GM18951 (cell line): ENCODE measurements around the gene EWSR1.

Source experiments
- POLR2A ChIP-seq: IDR thresholded peaks from 4 replicates; pipeline ENCODE4 v1.6.1; 2011; ENCODE audit warnings: mild to moderate bottlenecking; ENCODE audit not compliant: insufficient read length, insufficient read depth; ENCODE audit errors: extremely low read depth
- in situ Hi-C: fragments of 300-500 bp; cut with MboI; formaldehyde crosslinking; loops from one replicate; pipeline ENCODE4 v1.12.0; 2022; ENCODE audit warnings: low sequenced_read_pairs, mixed read lengths, inconsistent platforms; ENCODE audit not compliant: unreplicated experiment

The EWSR1 gene

GRCh38 chr22:29308791-29309262 lies 40.8 kb downstream of the EWSR1 start:
- in situ Hi-C loops: no loop called here
- TF ChIP-seq POLR2A: no peak

GRCh38 chr22:29309332-29310064 lies 41.4 kb downstream of the EWSR1 start:
- TF ChIP-seq POLR2A: no peak
- in situ Hi-C loops: no loop called here

DNA sequence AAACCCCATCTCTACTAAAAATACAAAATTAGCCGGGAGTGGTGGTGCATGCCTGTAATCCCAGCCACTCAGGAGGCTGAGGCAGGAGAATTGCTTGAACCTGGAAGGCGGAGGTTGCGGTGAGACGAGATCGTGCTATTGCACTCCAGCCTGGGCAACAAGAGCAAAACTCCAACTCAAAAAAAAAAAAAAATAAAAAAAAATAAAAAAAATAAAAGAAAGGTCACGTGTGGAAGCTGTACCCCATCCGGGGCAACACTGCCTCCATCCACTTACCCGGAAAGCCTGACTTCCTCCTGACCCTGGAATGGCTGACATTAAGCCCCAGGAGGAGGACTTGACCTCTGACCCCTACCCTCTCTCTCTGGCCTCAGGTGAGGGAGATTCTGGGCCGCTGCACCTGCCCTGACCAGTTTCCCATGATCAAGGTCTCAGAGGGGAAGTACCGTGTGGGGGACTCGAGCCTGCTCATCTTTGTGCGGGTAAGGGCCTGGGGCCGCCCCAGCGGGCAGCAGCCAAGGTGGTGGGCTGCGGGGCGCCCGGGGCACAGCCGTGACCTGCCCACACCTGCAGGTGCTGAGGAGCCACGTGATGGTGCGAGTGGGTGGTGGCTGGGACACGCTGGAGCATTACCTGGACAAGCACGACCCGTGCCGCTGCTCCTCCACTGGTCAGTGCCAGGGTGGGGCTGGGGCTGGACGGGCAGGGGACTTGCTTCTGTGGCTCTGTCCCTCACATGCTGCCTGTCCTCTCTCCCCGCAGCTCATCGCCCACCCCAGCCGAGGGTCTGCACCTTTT lies 42.2 kb downstream of the EWSR1 start:
- no peak for TF ChIP-seq POLR2A
- in situ Hi-C loops: no loop called here

DNA sequence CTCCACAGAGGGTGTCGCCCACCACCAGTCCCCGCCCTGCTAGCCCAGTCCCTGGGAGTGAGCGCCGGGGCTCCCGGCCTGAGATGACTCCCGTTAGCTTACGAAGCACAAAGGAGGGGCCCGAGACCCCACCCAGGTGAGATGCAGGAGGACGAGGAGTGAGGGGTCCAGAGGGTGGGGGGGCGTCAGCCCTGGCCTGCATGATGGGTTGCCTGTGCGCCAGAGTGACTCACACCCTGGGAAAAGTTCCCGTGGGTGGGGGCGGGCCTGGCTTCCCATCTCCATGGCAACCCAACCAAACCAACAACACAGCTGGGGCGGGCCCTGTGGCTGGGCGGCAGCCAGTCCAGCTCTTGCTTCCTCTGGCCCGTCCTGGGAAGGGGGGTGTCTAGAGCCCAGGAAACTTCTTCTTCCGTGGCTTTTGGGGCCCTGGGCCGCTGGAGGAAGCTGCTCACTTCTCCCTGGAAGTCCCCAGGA lies 42.8 kb downstream of the EWSR1 start:
- no peak for TF ChIP-seq POLR2A
- in situ Hi-C loops: no loop called here

- in situ Hi-C loops: no loop called here
- TF ChIP-seq POLR2A: no peak
Observed at GRCh38 chr22:29311464-29312217, 43.6 kb downstream of the EWSR1 start.

DNA sequence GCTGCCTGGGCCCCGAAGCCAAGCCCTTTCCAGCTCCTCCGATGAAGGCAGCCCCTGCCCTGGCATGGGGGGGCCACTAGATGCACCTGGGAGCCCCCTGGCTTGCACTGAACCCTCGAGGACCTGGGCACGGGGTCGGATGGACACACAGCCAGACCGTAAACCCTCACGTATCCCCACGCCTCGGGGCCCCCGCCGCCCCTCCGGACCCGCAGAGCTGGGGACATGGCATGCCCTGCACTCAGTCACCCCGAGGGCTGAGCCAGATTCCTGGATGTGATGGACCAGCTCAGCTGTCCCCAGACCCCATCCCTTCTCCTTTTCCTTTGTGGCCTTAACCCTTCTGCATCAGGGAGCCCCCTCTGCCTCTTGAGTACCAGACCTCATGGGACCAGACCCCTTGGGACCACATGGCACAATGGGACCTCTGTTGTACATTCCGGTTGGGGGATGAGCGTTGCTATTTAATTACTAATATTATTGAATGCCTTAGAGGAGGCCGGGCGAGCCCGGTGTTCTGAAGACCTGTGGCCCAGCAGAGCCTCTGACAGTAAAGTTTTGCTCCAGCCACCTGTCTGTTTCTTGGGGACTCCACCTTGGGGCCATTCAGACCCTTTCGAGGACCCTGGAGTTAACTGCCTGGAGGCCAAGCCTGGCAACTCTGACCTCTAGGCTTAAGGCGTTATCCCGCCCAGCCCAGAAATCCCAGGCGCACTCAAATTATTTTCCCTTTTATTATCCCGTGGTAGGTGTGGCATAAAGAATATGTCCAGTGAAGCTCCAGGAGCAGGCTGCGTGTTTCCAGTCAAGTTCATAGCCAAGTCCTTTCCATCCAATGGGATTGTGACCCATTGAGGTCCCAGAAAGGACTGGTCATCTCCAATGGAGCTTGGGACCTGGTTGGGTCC lies 44.4 kb downstream of the EWSR1 start:
- no peak for TF ChIP-seq POLR2A
- in situ Hi-C loops: no loop called here

- in situ Hi-C loops: no loop called here
Observed at GRCh38 chr22:29313126-29313575, 45.1 kb downstream of the EWSR1 start.

GRCh38 chr22:29313576-29314466 lies 45.8 kb downstream of the EWSR1 start:
- in situ Hi-C loops: no loop called here
- no peak for TF ChIP-seq POLR2A

More at GRCh38 chr22:29313126-29313575, 45.1 kb downstream of the EWSR1 start:
- no peak for TF ChIP-seq POLR2A

GRCh38 chr22:29314537-29315285 lies 46.6 kb downstream of the EWSR1 start:
- in situ Hi-C loops: no loop called here

GRCh38 chr22:29315286-29316140 lies 47.4 kb downstream of the EWSR1 start, which contains the start of gene RASL10A:
TSS of gene RASL10A (minus strand) at chr22:29315697. CDS start at chr22:29315246, 451 bp downstream.
- in situ Hi-C loops: no loop called here
- TF ChIP-seq POLR2A: no peak

More at GRCh38 chr22:29314537-29315285, 46.6 kb downstream of the EWSR1 start:
- TF ChIP-seq POLR2A: no peak
